NCI-H1930 (cell line): ENCODE data around the gene SCARB1.

Source experiments
- DNase-seq, 2 experiments: peaks; one replicate each; lab custom pipeline; 2025; lab: John Stamatoyannopoulos, UW

Gene SCARB1

DNA sequence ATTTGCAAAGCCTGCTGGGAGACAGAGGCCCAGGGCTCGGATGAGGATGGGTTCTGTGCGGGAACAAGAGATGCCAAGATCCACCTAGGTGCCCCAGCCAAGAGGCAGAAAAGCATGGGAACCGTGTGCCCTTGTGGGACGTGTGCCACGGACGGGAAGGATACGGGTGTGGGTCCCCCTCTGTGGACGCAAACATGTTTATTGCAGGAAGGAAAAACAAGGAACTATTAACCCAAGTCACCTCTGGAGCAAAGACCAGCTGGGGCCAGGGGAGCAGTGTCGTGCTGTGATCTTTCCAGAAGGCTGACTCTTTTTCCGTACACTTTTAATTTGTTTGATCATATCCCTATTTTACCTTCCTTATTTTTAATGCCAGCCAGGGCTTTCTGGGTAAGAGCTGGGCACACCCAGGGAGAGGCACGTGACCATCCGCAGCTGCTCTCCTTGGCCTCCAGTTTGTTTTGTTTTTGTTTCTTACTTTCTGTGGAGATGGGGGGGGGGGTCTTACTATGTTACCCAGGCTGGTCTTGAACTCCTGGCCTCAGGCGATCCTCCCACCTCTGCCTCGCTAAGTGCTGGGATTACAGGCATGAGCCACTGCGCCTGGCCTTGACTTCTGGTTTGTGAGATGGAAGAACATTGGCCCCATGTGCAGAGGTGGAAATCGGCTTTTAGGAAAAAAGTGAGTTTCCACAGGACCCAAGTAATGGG is 20.7 kb downstream of the SCARB1 start:
- no peak for DNase-seq

GRCh38 chr12:124842073-124842749 is 21.5 kb downstream of the SCARB1 start:
- no peak for DNase-seq

- no peak for DNase-seq
Measured at GRCh38 chr12:124841558-124841945, 22.1 kb downstream of the SCARB1 start.

- peak in 1 of 2 experiments; percentile 4 for DNase-seq
Measured at GRCh38 chr12:124837958-124838803, 25.5 kb downstream of the SCARB1 start.

GRCh38 chr12:124837249-124837897 is 26.3 kb downstream of the SCARB1 start:
- DNase-seq, result no peak

DNA sequence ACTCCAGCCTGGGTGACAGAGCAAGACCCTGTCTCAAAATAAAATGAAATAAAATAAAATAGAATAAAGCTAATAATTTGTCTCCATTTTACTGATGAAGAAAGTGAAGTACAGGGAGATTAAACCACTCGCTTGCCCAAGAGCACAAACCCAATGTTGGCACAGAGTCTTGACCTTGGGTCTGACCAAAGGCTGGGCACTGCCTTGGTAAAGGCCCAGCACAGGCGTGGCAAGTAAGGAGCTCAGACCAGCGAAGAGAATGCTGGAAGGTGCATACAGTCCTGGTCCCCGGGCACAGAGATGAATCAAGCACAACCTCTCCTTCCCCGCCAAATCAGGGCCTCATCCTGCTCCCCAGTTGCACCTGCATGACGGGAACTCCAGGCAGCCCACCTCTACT is 26.9 kb downstream of the SCARB1 start:
- DNase-seq, result no peak

DNA sequence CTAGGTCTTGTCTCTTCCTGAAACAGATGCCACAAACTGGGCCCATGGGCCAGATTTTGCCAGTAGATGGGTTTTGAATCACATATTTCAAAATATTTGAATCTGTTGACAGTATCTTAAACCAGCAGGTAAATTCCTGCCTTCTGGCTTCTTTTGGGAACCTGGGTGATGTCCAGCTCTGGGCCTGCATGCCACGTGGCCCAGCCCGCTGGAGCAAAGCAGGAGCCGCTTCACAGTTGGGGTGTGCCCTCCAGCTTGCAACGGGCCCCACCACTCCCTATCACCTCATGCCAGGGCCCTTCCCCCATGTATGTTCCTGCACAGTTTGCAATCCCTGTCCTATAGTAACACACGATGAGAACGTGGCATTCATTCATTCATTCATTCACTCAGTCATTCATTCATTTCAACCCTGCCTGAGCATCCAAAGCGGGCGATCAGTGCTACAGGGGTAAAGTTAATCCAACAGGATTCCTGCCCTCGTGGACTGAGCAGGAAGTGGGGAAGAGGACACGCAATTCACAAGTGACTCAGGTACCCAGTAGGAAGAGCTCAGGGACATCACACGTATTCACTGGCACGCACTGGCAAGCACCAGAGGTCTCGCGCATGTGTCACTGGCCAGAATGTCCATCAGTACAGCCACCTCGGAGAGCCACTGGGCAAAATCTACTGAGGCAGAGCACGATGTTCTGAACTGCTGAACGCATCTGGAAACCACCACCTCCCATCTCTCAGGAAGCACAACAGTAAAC is 27.8 kb downstream of the SCARB1 start:
- no peak for DNase-seq

DNA sequence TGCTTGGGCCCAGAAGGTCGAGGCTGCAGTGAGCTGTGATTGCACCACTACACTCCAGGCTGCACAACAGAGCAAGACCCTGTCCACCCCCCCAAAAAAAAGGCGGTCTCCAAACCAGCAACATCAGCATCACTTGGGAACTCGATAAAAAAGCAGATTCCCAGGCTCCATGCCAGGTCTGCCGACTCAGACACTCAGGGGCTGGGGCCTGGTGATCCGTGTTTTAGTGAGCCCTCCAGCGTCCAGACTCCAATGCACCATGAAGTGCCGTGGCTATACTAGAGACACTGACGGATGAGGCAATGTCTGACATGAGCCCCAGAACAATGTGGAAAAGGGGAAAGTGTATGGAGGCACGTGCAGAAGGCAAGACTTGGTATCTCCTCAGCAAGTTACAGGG is 28.8 kb downstream of the SCARB1 start:
- DNase-seq, result no peak

DNA sequence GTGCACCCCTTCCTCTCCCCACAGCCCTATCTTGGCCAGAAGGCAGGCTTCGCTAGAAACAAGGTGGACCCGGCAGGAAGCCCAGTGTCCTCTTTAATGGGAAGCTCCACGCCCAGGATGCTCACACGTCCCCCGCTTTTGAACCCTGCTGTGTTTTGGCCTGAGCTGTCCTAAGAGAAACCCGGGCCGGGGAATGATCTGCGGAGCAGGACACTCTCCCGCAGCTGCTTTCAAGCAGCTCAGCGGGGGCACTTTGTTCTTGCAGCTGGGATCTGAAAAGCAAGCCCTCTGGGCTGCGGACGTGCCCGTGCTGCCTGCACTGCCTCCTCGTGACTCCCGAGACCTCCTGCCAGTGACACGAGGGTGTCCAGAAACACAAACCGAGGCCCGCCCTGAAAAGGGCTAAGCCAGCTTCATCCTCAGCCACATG is 30.0 kb downstream of the SCARB1 start:
- DNase-seq, result peak in 1 of 2 experiments; percentile 3

DNA sequence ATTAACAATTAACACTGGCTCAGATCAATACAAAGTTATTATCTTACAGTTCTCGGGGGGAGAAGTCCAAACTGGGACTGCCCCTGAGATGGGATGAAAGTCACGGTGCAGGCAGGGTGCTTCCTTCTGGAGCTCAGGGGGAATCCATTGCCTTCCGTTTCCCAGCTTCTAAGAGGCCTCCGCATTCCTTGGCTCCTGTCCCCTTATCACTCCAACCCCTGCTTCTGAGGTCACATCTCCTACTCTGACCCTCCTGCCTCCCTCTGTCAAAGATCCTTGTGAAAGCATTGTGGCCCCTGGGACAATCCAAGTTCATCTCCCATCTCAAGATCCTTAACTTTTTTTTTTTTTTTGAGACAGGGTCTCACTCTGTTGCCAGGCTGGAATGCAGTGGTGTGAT is 30.8 kb downstream of the SCARB1 start:
- no peak for DNase-seq

DNA sequence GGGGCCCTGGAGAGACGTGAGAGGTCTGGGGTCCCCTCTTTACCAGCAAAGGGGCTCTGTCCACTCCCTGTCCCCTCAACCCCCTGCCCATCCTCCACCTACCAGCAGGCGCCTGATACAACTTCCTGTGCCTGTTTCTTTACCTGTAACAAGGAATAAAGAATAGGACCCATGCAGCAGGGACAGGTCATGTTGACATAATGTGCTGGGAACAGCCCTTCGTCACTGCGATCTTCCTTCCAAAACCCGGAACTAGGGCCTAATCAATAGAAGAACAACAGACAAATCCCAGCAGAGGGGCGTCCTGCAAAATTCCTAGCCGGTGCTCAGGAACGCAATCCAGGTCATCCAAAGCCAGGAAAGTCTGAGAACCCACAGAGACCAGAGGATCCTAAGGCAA is 32.1 kb downstream of the SCARB1 start:
- DNase-seq, result no peak

DNA sequence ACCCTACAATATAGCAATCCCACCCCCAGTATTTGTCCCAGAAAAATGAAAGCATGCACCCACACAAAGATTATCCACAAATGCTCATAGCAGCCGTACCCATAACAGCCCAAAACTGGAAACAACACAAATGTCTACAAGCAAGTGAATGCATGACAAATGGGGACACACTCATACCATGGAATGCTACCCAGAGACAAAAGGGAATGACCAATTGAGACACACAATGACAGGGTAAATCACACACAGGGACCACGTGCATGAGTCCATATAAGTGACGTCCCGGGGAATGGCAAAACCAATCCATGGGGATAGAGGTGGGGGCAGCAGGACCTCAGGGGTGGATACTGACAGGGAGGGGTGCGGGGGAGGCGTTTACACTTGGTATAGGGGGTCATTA is 33.4 kb downstream of the SCARB1 start:
- DNase-seq, result no peak

- no peak for DNase-seq
Measured at GRCh38 chr12:124829708-124830304, 33.9 kb downstream of the SCARB1 start.

DNA sequence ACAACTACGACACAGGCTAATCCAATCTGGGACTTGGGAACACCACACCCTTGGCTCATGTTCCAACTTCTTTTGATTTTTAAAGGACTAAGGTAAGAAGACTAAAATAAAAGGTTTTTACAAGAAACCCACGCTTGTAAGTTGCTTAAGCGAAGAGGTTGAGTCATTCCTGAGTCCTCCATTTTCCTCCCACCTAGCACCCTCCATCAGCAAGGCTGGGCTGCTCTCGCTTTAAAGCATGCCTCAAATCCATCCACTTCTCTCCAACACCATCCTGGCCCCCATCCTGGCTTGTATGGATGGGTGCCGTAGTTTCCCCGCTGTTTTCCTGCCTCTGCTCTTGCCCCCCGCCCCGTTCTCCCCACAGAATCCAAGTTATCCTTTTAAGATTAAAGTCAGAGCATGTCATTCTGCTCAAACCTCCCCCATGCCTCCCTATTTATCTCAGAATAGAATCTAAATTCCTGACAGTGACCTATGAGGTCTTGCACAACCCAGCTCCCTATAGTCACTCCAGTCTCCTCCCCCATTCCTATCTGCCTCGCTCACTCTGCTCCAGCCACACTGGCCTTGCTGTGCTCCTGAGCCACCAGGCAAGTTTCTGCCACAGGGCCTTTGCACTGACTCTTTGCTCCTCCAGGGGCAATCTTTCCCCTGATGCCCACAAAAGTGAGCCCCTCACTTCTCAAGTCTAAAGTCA is 34.5 kb downstream of the SCARB1 start:
- DNase-seq, result no peak

- DNase-seq, result no peak
Measured at GRCh38 chr12:124828264-124829007, 35.2 kb downstream of the SCARB1 start.

DNA sequence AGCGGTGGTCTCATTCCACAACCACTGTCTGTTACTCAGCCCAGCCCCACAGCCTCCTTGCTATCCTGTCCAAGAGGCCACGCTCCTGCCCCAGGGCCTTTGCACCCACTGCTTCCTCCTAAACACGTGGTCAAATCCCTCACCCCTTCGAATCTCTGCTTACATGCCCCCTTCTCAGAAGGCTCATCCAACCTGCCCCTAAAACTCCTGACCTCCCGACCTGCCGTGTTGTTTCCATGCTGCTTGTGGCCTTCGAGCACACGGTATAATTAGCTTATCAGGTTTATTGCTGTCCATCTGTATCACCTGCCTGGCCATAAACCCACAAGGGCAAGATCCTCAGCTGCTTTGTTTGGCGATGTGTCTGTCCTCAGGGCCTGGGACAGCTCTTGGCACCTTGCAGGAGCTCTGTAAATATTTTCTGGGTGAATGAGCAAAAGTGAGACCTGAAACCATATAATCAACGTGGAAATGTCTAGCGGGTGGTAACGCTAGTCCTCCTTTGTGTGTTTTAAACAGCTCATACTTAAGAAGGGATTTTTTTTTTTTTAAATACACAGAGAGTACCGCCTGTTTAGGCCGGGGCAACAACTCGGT is 36.0 kb downstream of the SCARB1 start:
- no peak for DNase-seq

- no peak for DNase-seq
Measured at GRCh38 chr12:124824195-124824594, 39.5 kb downstream of the SCARB1 start.

GRCh38 chr12:124823272-124823970 is 40.2 kb downstream of the SCARB1 start:
- DNase-seq, result no peak

DNA sequence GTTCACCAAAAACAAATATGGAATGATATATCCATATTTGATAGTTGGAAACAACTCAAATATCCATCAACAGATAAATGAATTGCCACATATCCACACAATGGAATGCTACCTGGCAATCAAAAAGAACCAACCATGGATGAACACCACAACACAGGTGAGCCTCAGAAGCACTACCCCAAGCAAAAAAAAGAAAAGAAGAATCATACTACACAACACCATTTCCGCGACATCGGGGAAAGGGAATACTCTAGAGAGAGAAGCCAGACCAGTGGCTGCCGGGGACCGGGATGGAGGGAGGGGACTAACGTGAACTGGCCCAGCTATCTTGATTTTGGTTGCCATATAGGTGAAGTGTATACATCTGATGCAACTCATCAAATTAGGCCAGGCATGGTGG is 41.4 kb downstream of the SCARB1 start:
- no peak for DNase-seq
